Heart left ventricle (tissue), 16 donors: ENCODE data around the gene BIN1. TPM values are rescaled to one million over a fixed set of nuclear protein-coding genes. Genes with fewer than 3 reads are reported as not detected.

Experiments used
- ATAC-seq, 4 donors: fragments of 200-7000 bp; cut with Tn5 transposase; one replicate each; pipeline ENCODE4 v1.9.1; 2020 to 2022; ENCODE audit warnings: moderate library complexity in 4 of 4, mild to moderate bottlenecking in 3 of 4, moderate number of reproducible peaks in 1 of 4
- DNase-seq, 5 donors: peaks; one replicate each; pipeline ENCODE4 v3.0.0-alpha.2; 2020
- H3K27ac ChIP-seq, 12 donors: fragments of 200-600 bp; sonication (generic) in 4 of 12; one replicate each; pipeline versions ENCODE4 v1.5.0 to v1.8.0; 2016 to 2022; ENCODE audit warnings: mild to moderate bottlenecking in 2 of 12
- H3K27me3 ChIP-seq, 9 donors: fragments of 200-600 bp; sonication (generic) in 2 of 9; one replicate each; pipeline versions ENCODE4 v1.5.1 to v1.8.0; 2016 to 2022; ENCODE audit warnings: mild to moderate bottlenecking in 3 of 9
- H3K36me3 ChIP-seq, 9 donors: fragments of 200-600 bp; sonication (generic) in 2 of 9; one replicate each; pipeline versions ENCODE4 v1.5.0 to v1.8.0; 2018 to 2022; ENCODE audit warnings: mild to moderate bottlenecking in 2 of 9
- H3K4me1 ChIP-seq, 12 donors: fragments of 200-600 bp; sonication (generic) in 4 of 12; one replicate each; pipeline versions ENCODE4 v1.5.0 to v1.8.0; 2016 to 2022; ENCODE audit warnings: mild to moderate bottlenecking in 3 of 12
- H3K4me3 ChIP-seq, 12 donors: fragments of 200-600 bp; sonication (generic) in 4 of 12; one replicate each; pipeline versions ENCODE4 v1.5.0 to v1.8.0; 2017 to 2022; ENCODE audit warnings: mild to moderate bottlenecking in 9 of 12, moderate library complexity in 4 of 12
- H3K9me3 ChIP-seq, 12 donors: fragments of 200-600 bp; sonication (generic) in 4 of 12; one replicate each; pipeline versions ENCODE4 v1.5.0 to v1.8.0; 2016 to 2022; ENCODE audit warnings: mild to moderate bottlenecking in 1 of 12
- CTCF ChIP-seq, 12 donors: fragments of 200-600 bp; sonication (generic) in 4 of 12; IDR thresholded peaks; one replicate each; pipeline versions ENCODE4 v1.5.0 to v1.8.0; 2018 to 2022; ENCODE audit warnings: antibody characterized with exemption in 12 of 12, mild to moderate bottlenecking in 5 of 12
- POLR2A ChIP-seq, 2 donors: fragments of 450-650 bp; IDR thresholded peaks; one replicate each; pipeline ENCODE4 v1.6.1; 2017; ENCODE audit warnings: antibody characterized with exemption in 2 of 2, mild to moderate bottlenecking in 2 of 2, moderate library complexity in 2 of 2
- WGBS, 4 donors: extraction: QIAGEN DNeasy Blood & Tissue Kit in 2 of 4; methylation state at CpG; one replicate each; pipeline versions ENCODE4 v1.1.5 to v1.1.7; 2013 to 2018; 5-methylcytosine and 5-hydroxymethylcytosine counted together
- intact Hi-C, 10 donors: fragments of 100-400 bp; cut with DNase I; formaldehyde crosslinking; loops; one replicate each; pipeline versions ENCODE4 v1.11.1 to v1.14.2; 2022
- polyA plus RNA-seq, 2 donors: library from polyadenylated mRNA; stranded (reverse); fragments of 200-250 nt; gene quantifications; one replicate each; pipeline ENCODE4 v1.2.3, GENCODE V29; 2013
- total RNA-seq, 9 donors: library from RNA; depleted of rRNA in 2 of 9; stranded (reverse); fragments of >200 nt in 2 of 9; fragmentation: NEBNext Ultra II Directional in 3 of 9; extraction: Animal tissue kit (Norgen Biotek cat#: 25700) in 3 of 9; gene quantifications; one replicate each; pipeline versions ENCODE4 v1.1.0 to v1.2.4, GENCODE V29; 2016 to 2023
- donor health status: ischemic (EF 13 %, LVEDD 7.1; RV severe dilation, severe dysfunction).
- donor health status: healthy with polysubstance abuse.
- donor health status: DM: no; HTN: yes; CAD: no.
- donor health status: DM: no; HTN: no; CAD: no.
- donor health status: ischemic (EF 25% LVEDD 6.9; RV normal size, moderate dysfunction).
- donor health status: ischemic (EF 25% LVEDD 5.7; RV mildly dilated, moderate dysfunction).
- donor health status: healthy.
- donor health status: DM: yes; HTN: yes; CAD: no.
- donor health status: ischemic (EF 35%, LVEDD 5.7; RV mildly dilated, moderate dysfunction).
- donor health status: nonischemic (EF 11% LVEDD 7.7; RV severe dilation, severe dysfunction).
- donor health status: DM: yes; HTN: yes; CAD: no.
- donor health status: PGD.
- donor health status: ischemic (EF 29% LVEDD 5.4; RV normal size, mild dysfunction).
- donor health status: nonischemic (EF 23%, LVEDD 6.1; RV moderate dilation, normal function).

BIN1 gene
- total and polyA plus RNA-seq, 11 donors, result 4.3 to 22.2 (median 15.6) TPM

- Histone ChIP-seq H3K27ac (no peak overlapping the region), H3K27me3 (no peaks in the 10 kb centered on the region), H3K4me3 (no peak overlapping the region), H3K36me3 (no peaks in the 10 kb centered on the region), H3K4me1 (no peaks in the 10 kb centered on the region), H3K9me3 (no peaks in the 10 kb centered on the region)
- 74 to 80% (median 77%) methylated on average over 15 of the region's 15 CpGs for WGBS, 4 donors
- DNase-seq, result no peak
- no peak for ATAC-seq
- TF ChIP-seq POLR2A (IDR thresholded peaks at IDR 0.05) (no peak), CTCF (IDR thresholded peaks at IDR 0.05) (no peak)
- intact Hi-C loops, result no loop called here
These were observed 65.5 kb downstream of the BIN1 start for GRCh38 chr2:127041259-127041970.

- Histone ChIP-seq H3K36me3 (no peaks in the 10 kb centered on the region), H3K27ac (no peak overlapping the region), H3K9me3 (no peaks in the 10 kb centered on the region), H3K27me3 (no peaks in the 10 kb centered on the region), H3K4me1 (no peaks in the 10 kb centered on the region), H3K4me3 (no peak overlapping the region)
- WGBS, 4 donors, result 76 to 98% (median 90%) methylated on average over 2 of the region's 2 CpGs
- TF ChIP-seq POLR2A (IDR thresholded peaks at IDR 0.05), result no peak
- TF ChIP-seq CTCF (IDR thresholded peaks at IDR 0.05), result no peak
- ATAC-seq (no peak), DNase-seq (peak in 1 of 5 donors; percentile 52)
- intact Hi-C loops, result no loop called here
These were observed 66.8 kb downstream of the BIN1 start for GRCh38 chr2:127040169-127040568.

- intact Hi-C loops, result no loop called here
- no peaks in the 10 kb centered on the region for H3K4me1 ChIP-seq
- no peak overlapping the region for H3K27ac ChIP-seq
- H3K27me3 ChIP-seq, result no peaks in the 10 kb centered on the region
- WGBS, 4 donors, result 96 to 98% (median 97%) methylated on average over 14 of the region's 14 CpGs
- TF ChIP-seq POLR2A (IDR thresholded peaks at IDR 0.05) (no peak), CTCF (IDR thresholded peaks at IDR 0.05) (no peak)
- H3K4me3 ChIP-seq, result no peak overlapping the region
- no peaks in the 10 kb centered on the region for H3K36me3 ChIP-seq
- no peaks in the 10 kb centered on the region for H3K9me3 ChIP-seq
- ATAC-seq, result peak in 1 of 4 donors; percentile 16
- DNase-seq, result peak in 1 of 5 donors; percentile 23
These were observed 67.4 kb downstream of the BIN1 start for GRCh38 chr2:127039387-127040031.

GRCh38 chr2:127037476-127037875 lies 69.5 kb downstream of the BIN1 start:
- no peak for TF ChIP-seq CTCF (IDR thresholded peaks at IDR 0.05)
- no peak for TF ChIP-seq POLR2A (IDR thresholded peaks at IDR 0.05)
- no peaks in the 10 kb centered on the region for H3K9me3 ChIP-seq
- peaks cover 0 to 4% (median 0%) of the 10 kb centered on the region in 9 donors for H3K27me3 ChIP-seq
- H3K4me3 ChIP-seq, result no peak overlapping the region
- H3K4me1 ChIP-seq, result no peaks in the 10 kb centered on the region
- H3K27ac ChIP-seq, result no peak overlapping the region
- H3K36me3 ChIP-seq, result no peaks in the 10 kb centered on the region
- peak in 1 of 5 donors; percentile 11 for DNase-seq
- intact Hi-C loops, result no loop called here
- no peak for ATAC-seq
